Karpas-422 (cell line): Measurements from ENCODE around the gene SYCE3. TPM values are rescaled to one million over a fixed set of nuclear protein-coding genes. Genes with fewer than 3 reads are reported as not detected.

Experiments used
- DNase-seq: peaks from one replicate; pipeline ENCODE4 v3.0.0-alpha.2; 2015
- H2AFZ ChIP-seq: fragments of 200-600 bp; sonication (generic); 2 replicates; pipeline ENCODE4 v1.6.1; 2014; ENCODE audit warnings: antibody characterized with exemption, low read length, mixed read lengths
- H3K27ac ChIP-seq: fragments of 200-600 bp; sonication (generic); 2 replicates; pipeline ENCODE4 v1.5.1; 2014; ENCODE audit warnings: mild to moderate bottlenecking, low read length, moderate library complexity
- H3K27me3 ChIP-seq: fragments of 200-600 bp; sonication (generic); 2 replicates; pipeline ENCODE4 v1.6.1; 2014; ENCODE audit warnings: low read length, mixed read lengths
- H3K36me3 ChIP-seq: fragments of 200-600 bp; sonication (generic); 2 replicates; pipeline ENCODE4 v1.6.1; 2014; ENCODE audit warnings: low read length, mixed read lengths; ENCODE audit not compliant: insufficient read depth
- H3K4me1 ChIP-seq: fragments of 200-600 bp; sonication (generic); 2 replicates; pipeline ENCODE4 v1.6.1; 2014; ENCODE audit warnings: mild to moderate bottlenecking, low read length, mixed read lengths
- H3K4me2 ChIP-seq: fragments of 200-600 bp; sonication (generic); 2 replicates; pipeline ENCODE4 v1.6.1; 2014; ENCODE audit warnings: low read length, low read depth, mild to moderate bottlenecking; ENCODE audit not compliant: poor library complexity, severe bottlenecking
- H3K4me3 ChIP-seq: fragments of 200-600 bp; sonication (generic); 2 replicates; pipeline ENCODE4 v1.5.1; 2014; ENCODE audit warnings: mild to moderate bottlenecking, antibody characterized with exemption, low read length, mixed read lengths
- H3K79me2 ChIP-seq: fragments of 200-600 bp; sonication (generic); 2 replicates; pipeline ENCODE4 v1.6.1; 2014; ENCODE audit warnings: mild to moderate bottlenecking, low read length, mixed read lengths
- H3K9ac ChIP-seq: fragments of 200-600 bp; sonication (generic); 2 replicates; pipeline ENCODE4 v1.6.0; 2014; ENCODE audit warnings: low read length
- H3K9me2 ChIP-seq: fragments of 200-600 bp; sonication (generic), shearing (Covaris generic); replicated peaks from 2 replicates; pipeline ENCODE4 v1.6.0; 2014; ENCODE audit warnings: mild to moderate bottlenecking, low read length, moderate library complexity; ENCODE audit not compliant: insufficient read depth
- H3K9me3 ChIP-seq: fragments of 300-700, 200-600 bp; sonication (generic); 2 replicates; pipeline ENCODE4 v1.6.1; 2014; ENCODE audit warnings: low read length, mixed read lengths
- H4K20me1 ChIP-seq: fragments of 200-600 bp; sonication (generic); 2 replicates; pipeline ENCODE4 v1.6.1; 2014; ENCODE audit warnings: mild to moderate bottlenecking, antibody characterized with exemption, low read length, low read depth; ENCODE audit not compliant: insufficient read depth
- total RNA-seq: library from RNA; depleted of rRNA; stranded (reverse); fragments of >200 nt; shearing (Covaris generic); gene quantifications from 2 replicates; pipeline ENCODE4 v1.2.3, GENCODE V29; 2014; ENCODE audit warnings: low replicate concordance

The SYCE3 gene
- total RNA-seq, 1 experiment from 2014 or later = not detected

DNA sequence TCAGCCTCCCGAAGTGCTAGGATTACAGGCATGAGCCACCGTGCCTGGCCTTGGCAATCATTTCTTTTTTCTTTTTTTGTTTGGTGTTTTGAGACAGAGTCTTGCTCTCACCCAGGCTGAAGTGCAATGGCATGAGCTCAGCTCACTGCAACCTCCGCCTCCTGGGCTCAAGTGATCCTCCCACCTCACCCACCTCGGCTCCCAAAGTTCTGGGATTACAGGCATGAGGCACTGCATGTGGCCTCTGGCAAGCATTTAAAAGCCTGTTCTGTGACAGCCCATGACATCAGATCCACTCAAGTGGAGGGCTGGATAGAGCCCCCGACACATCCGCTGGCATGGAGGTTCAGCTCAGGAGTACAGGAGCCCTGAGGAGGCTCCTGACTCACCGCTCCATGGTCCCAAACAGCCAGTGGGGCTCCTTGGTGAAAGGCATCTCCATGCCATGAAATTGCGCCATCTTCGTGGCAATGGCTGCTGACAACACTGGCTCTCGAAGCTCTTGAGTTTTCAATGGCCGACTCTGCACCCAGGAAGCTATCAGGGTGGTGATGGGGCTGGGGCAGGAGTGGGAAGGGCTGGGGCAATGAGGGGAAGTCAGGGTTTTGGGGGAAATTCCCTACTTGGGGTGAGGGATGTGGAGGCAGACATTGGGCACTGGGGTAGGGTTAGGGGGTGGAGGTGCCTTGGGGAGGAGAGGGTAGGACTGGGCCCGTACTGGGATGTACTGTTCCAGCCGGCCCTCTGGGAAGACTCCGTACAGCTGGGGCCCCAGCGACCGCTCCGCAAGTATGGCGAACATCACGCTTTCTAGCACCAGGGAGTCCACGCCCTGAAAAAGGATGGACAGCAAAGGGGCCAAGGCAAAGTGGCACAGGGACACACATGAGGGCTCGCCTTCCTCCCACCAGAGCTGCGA, 18.6 kb upstream of the SYCE3 start:
- DNase-seq = no peak
- H3K9ac ChIP-seq = peak overlapping the region; percentile 87
- no peaks in the 10 kb centered on the region for H4K20me1 ChIP-seq
- no peaks in the 10 kb centered on the region for H3K27me3 ChIP-seq
- peak overlapping the region; percentile 89 for H3K4me2 ChIP-seq
- H3K79me2 ChIP-seq = peaks cover 32% of the 10 kb centered on the region
- peaks cover 11% of the 10 kb centered on the region; the same call in 1 of the 2 replicates for H3K36me3 ChIP-seq
- no peaks in the 10 kb centered on the region for H3K9me2 ChIP-seq
- no peak overlapping the region for H2AFZ ChIP-seq
- H3K27ac ChIP-seq = peak overlapping the region; percentile 79
- no peaks in the 10 kb centered on the region for H3K9me3 ChIP-seq
- peaks cover 18% of the 10 kb centered on the region for H3K4me1 ChIP-seq
- peak overlapping the region; percentile 99 for H3K4me3 ChIP-seq

DNA sequence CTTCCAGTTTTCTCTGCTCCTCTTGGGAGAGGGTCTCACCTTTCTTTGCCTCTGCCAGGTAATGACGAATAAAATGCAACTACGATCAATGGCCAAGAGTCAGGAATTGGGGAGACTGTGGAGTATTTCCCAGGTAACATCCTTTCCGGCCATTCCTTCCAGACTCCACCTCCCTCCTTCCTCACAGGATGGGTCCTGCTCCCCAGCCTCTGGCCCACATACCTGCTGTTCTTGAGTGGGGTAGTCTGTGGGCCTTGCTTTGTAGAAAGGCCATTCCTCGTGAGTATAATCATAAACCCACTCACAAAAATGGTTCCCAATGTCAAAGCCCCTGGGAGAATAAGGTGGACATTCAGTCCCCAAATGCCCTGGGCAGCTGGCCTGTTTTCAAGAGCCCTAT, 17.0 kb upstream of the SYCE3 start:
- Histone ChIP-seq H2AFZ (no peak overlapping the region), H3K9ac (no peak overlapping the region)

DNA sequence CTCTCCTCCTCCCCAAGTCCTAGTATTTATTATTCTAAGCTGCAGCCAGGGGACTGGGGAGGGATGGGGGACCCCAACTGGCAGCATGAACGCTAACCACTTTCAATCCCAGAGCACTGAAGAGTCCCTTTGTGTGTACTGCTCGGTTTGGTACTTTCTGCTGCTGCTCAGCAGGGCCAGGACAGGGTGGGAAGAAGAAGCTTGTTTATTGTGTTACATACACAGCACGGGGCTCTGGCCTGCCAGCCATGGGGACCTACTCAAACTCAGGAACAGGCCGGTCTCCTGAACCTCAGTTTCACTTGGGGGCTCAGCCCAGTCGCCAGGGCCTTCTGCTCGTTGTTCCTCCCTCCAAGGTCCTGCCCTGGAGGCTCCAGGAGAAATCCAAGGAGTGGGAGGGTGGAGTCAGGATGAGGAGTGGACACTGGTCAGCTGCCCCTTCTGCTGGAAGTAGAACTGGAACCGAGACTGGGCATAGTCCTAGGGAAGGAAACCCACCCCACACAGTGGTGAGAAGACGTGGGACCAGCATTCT, 16.1 kb upstream of the SYCE3 start:
- no peaks in the 10 kb centered on the region for H4K20me1 ChIP-seq
- H3K27ac ChIP-seq = no peak overlapping the region
- H3K4me1 ChIP-seq = peaks cover 15% of the 10 kb centered on the region
- DNase-seq = no peak
- H3K4me3 ChIP-seq = no peak overlapping the region
- no peaks in the 10 kb centered on the region for H3K9me2 ChIP-seq
- no peak overlapping the region for H2AFZ ChIP-seq
- H3K9ac ChIP-seq = no peak overlapping the region
- no peaks in the 10 kb centered on the region for H3K27me3 ChIP-seq
- H3K79me2 ChIP-seq = peaks cover 26% of the 10 kb centered on the region
- no peaks in the 10 kb centered on the region for H3K9me3 ChIP-seq
- H3K4me2 ChIP-seq = no peak overlapping the region
- peaks cover 16% of the 10 kb centered on the region; the same call in 1 of the 2 replicates for H3K36me3 ChIP-seq

More for the DNA sequence above, 17.0 kb upstream of the SYCE3 start:
- Histone ChIP-seq H3K79me2 (peaks cover 32% of the 10 kb centered on the region), H3K27ac (no peak overlapping the region), H3K4me1 (peaks cover 18% of the 10 kb centered on the region), H3K27me3 (no peaks in the 10 kb centered on the region), H3K4me2 (no peak overlapping the region), H3K9me3 (no peaks in the 10 kb centered on the region), H3K36me3 (peaks cover 16% of the 10 kb centered on the region; the same call in 1 of the 2 replicates), H3K9me2 (no peaks in the 10 kb centered on the region), H3K4me3 (no peak overlapping the region), H4K20me1 (no peaks in the 10 kb centered on the region)
- DNase-seq = no peak

GRCh38 chr22:50577987-50578775, 15.5 kb upstream of the SYCE3 start, which contains the start of gene CPT1B:
TSS of gene CPT1B (minus strand) at chr22:50578427. CDS start at chr22:50577915, 512 bp downstream.
- Histone ChIP-seq H4K20me1 (no peaks in the 10 kb centered on the region), H3K36me3 (peaks cover 16% of the 10 kb centered on the region; the same call in 1 of the 2 replicates), H3K9ac (no peak within 1 kb of the TSS), H3K4me3 (no peak within 1 kb of the TSS), H3K79me2 (peaks cover 19% of the 10 kb centered on the region), H3K9me3 (no peaks in the 10 kb centered on the region), H3K4me1 (peaks cover 11% of the 10 kb centered on the region), H3K27ac (no peak within 1 kb of the TSS), H3K9me2 (no peaks in the 10 kb centered on the region), H3K4me2 (no peak within 1 kb of the TSS), H3K27me3 (no peaks in the 10 kb centered on the region), H2AFZ (no peak within 1 kb of the TSS)
- DNase-seq = no peak

- H2AFZ ChIP-seq = no peak overlapping the region
- no peaks in the 10 kb centered on the region for H4K20me1 ChIP-seq
- no peak overlapping the region for H3K27ac ChIP-seq
- peaks cover 18% of the 10 kb centered on the region for H3K79me2 ChIP-seq
- DNase-seq = no peak
- H3K4me1 ChIP-seq = peaks cover 11% of the 10 kb centered on the region
- H3K4me2 ChIP-seq = no peak overlapping the region
- H3K27me3 ChIP-seq = no peaks in the 10 kb centered on the region
- H3K9me2 ChIP-seq = no peaks in the 10 kb centered on the region
- H3K4me3 ChIP-seq = no peak overlapping the region
- H3K36me3 ChIP-seq = peaks cover 16% of the 10 kb centered on the region; the same call in 1 of the 2 replicates
- H3K9ac ChIP-seq = no peak overlapping the region
- no peaks in the 10 kb centered on the region for H3K9me3 ChIP-seq
Measured at GRCh38 chr22:50577697-50577986, 14.9 kb upstream of the SYCE3 start.

- no peaks in the 10 kb centered on the region for H3K9me3 ChIP-seq
- no peaks in the 10 kb centered on the region for H3K27me3 ChIP-seq
- H3K4me3 ChIP-seq = no peak overlapping the region
- no peak overlapping the region for H2AFZ ChIP-seq
- H3K79me2 ChIP-seq = peaks cover 17% of the 10 kb centered on the region
- no peak overlapping the region for H3K27ac ChIP-seq
- DNase-seq = no peak
- H3K4me1 ChIP-seq = peaks cover 11% of the 10 kb centered on the region
- H3K9me2 ChIP-seq = no peaks in the 10 kb centered on the region
- H3K9ac ChIP-seq = no peak overlapping the region
- peaks cover 16% of the 10 kb centered on the region; the same call in 1 of the 2 replicates for H3K36me3 ChIP-seq
- H3K4me2 ChIP-seq = no peak overlapping the region
- no peaks in the 10 kb centered on the region for H4K20me1 ChIP-seq
Measured at GRCh38 chr22:50576806-50577696, 14.3 kb upstream of the SYCE3 start.

DNA sequence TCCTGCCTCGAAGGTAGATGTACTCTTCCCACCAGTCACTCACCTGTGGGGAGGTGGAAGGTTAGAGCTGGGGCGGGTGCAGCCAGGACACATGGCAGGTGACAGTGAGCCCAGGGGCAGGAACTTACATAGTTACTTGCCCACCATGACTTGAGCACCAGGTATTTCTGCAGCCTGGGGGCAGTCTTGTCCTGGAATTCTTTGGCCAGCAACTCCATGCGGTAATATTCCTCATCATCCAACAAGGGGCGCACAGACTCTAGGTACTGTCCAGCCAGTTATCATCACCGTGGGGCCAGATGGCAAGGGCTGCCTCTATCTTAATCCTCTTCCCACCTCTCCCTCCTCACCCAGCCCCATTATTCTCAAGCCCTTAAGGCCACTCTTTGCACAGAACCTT, 13.4 kb upstream of the SYCE3 start:
- H3K4me2 ChIP-seq = no peak overlapping the region
- no peaks in the 10 kb centered on the region for H3K9me3 ChIP-seq
- peaks cover 19% of the 10 kb centered on the region for H3K36me3 ChIP-seq
- H3K4me1 ChIP-seq = peaks cover 2% of the 10 kb centered on the region
- H2AFZ ChIP-seq = no peak overlapping the region
- H3K9me2 ChIP-seq = no peaks in the 10 kb centered on the region
- H3K27me3 ChIP-seq = no peaks in the 10 kb centered on the region
- H3K4me3 ChIP-seq = no peak overlapping the region
- DNase-seq = no peak
- no peak overlapping the region for H3K27ac ChIP-seq
- no peak overlapping the region for H3K9ac ChIP-seq
- peaks cover 7% of the 10 kb centered on the region for H3K79me2 ChIP-seq
- H4K20me1 ChIP-seq = no peaks in the 10 kb centered on the region
